Measurements from ENCODE around the gene SREBF1. TPM values are rescaled to one million over a fixed set of nuclear protein-coding genes. Genes with fewer than 3 reads are reported as not detected.

Gene SREBF1
- polyA plus RNA-seq, 1 of the 3 experiments (the other 2 are of a cell fraction): 20.4 TPM

DNA sequence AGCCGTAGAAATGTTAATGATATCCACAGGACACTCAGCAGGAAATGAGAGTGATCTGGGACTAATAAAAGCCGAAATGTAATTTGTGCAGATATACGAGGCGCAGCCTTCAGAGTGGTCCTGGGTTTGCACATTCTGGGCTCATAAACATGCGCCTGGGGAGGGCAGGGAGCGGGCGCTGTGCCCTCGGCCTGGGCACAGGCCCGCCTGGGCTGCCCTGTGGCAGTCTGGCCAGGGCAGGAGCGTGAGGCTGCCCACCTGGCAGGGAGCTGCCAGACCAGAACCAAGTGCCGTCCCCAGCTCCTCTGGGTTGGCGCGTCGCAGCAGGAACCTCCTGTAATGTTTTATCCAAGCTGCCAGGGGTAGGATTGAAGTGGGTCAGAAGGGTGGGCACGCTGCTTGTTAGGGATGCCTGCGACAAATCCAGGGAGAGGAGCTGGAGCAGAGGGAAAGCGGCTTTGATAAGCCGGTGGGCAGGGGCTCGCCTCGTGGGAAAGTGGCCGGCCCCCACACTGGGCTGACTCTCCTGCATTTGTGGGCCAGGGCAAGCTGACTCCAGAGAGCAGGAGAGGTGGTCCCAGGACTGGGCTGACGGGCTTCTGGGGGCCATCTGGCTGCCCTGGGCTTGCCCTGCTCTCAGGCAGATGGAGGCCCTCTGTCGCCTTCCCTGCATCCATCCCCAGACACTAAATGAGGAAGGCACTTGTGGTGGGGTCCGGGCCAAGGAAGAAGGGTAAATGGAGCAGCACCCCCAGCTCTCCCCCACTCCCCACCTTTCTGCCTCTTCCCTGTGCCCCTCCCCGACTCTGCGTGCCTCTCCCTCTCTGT lies 45.9 kb downstream of the SREBF1 start:
- H4K20me1 ChIP-seq (ENCODE audit: insufficient read depth): peaks cover 80% of the 10 kb centered on the region
- peaks cover 38 to 97% of the 10 kb centered on the region in 2 experiments; a peak in 3 of 4 replicates for H3K4me1 ChIP-seq (ENCODE audit: control insufficient read depth in 1 of 2, insufficient read depth in 2 of 2, low read depth in 1 of 2, low read length in 1 of 2)
- H2AFZ ChIP-seq (ENCODE audit: low read depth): no peak overlapping the region
- H3K27ac ChIP-seq (ENCODE audit: low read depth in 2 of 2, low read length in 1 of 2): peak overlapping the region; percentile 26 to 96; a peak in 3 of 4 replicates
- POLR2A ChIA-PET: interaction anchor here (0.7 to 2.3 kb wide), 14 partner anchors 9 to 108 kb away, joined by 3 to 14 read pairs (median 4); partner anchors contain the start of gene SREBF1
- H3K9me2 ChIP-seq: no peaks in the 10 kb centered on the region
- WGBS (ENCODE audit: low lambda C conversion rate): 74% methylated on average over 18 of the region's 26 CpGs
- H3K36me3 ChIP-seq (replicated peaks in 1 of 2; ENCODE audit: control insufficient read depth in 1 of 2, insufficient read depth in 2 of 2, low read length in 1 of 2): peaks cover 0 to 23% of the 10 kb centered on the region in 2 experiments
- H3K27me3 ChIP-seq (ENCODE audit: insufficient read depth): no peaks in the 10 kb centered on the region
- H3K9me3 ChIP-seq: no peaks in the 10 kb centered on the region
- peak; percentile 76 for DNase-seq
- H3F3A ChIP-seq (replicated peaks; ENCODE audit: insufficient read depth): no peaks in the 10 kb centered on the region
- H3K4me3 ChIP-seq (ENCODE audit: low read depth in 2 of 2, low read length in 1 of 2): no peak overlapping the region; a peak in 1 of 4 replicates
- peak overlapping the region; percentile 24; the same call in 1 of the 2 replicates for H3K4me2 ChIP-seq
- no peak overlapping the region for H3K9ac ChIP-seq
- TF ChIP-seq TCF12 (IDR thresholded peaks at IDR 0.05) (peak; percentile 40; the same call in 1 of the 2 replicates), RAD21 (IDR thresholded peaks at IDR 0.05; ENCODE audit: low read length) (peak; percentile 27; the same call in 1 of the 2 replicates), FOXJ3 (CRISPR knock-in tag; IDR thresholded peaks at IDR 0.05) (peak; percentile 85; the same call in 1 of the 2 replicates), EP300 (IDR thresholded peaks at IDR 0.05; ENCODE audit: borderline replicate concordance in 1 of 2, low read depth in 1 of 2, low read length in 1 of 2) (peak in 1 of 2 experiments; percentile 95; a peak in 2 of 4 replicates), CHD2 (IDR thresholded peaks at IDR 0.05; ENCODE audit: low read length, partially characterized antibody) (peak; percentile 86), EZH2phosphoT487 (IDR thresholded peaks at IDR 0.05; ENCODE audit: borderline replicate concordance, low read depth) (no peak), SIN3A (IDR thresholded peaks at IDR 0.05; ENCODE audit: borderline replicate concordance, low read depth, low read length) (no peak), RXRA (IDR thresholded peaks at IDR 0.05; ENCODE audit: borderline replicate concordance, low read depth) (no peak), RCOR1 (IDR thresholded peaks at IDR 0.05; ENCODE audit: low read length) (peak; percentile 85), MXI1 (IDR thresholded peaks at IDR 0.05; ENCODE audit: low read depth, low read length) (peak; percentile 79)
- TF ChIP-seq, protein P1, sequence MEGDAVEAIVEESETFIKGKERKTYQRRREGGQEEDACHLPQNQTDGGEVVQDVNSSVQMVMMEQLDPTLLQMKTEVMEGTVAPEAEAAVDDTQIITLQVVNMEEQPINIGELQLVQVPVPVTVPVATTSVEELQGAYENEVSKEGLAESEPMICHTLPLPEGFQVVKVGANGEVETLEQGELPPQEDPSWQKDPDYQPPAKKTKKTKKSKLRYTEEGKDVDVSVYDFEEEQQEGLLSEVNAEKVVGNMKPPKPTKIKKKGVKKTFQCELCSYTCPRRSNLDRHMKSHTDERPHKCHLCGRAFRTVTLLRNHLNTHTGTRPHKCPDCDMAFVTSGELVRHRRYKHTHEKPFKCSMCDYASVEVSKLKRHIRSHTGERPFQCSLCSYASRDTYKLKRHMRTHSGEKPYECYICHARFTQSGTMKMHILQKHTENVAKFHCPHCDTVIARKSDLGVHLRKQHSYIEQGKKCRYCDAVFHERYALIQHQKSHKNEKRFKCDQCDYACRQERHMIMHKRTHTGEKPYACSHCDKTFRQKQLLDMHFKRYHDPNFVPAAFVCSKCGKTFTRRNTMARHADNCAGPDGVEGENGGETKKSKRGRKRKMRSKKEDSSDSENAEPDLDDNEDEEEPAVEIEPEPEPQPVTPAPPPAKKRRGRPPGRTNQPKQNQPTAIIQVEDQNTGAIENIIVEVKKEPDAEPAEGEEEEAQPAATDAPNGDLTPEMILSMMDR (IDR thresholded peaks at IDR 0.05): no peak
- TF ChIP-seq, protein P2, sequence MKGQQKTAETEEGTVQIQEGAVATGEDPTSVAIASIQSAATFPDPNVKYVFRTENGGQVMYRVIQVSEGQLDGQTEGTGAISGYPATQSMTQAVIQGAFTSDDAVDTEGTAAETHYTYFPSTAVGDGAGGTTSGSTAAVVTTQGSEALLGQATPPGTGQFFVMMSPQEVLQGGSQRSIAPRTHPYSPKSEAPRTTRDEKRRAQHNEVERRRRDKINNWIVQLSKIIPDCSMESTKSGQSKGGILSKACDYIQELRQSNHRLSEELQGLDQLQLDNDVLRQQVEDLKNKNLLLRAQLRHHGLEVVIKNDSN (IDR thresholded peaks at IDR 0.05; ENCODE audit: borderline replicate concordance, low read depth): no peak
- H3K79me2 ChIP-seq (ENCODE audit: insufficient read depth): peaks cover 27% of the 10 kb centered on the region
- CTCF ChIA-PET: interaction anchor here (0.6 to 4.2 kb wide), 18 partner anchors 9 to 110 kb away, joined by 3 to 25 read pairs (median 4); partner anchors contain the start of gene RAI1
